A549 (cell line): ENCODE measurements around the gene PTPRD. TPM values are rescaled to one million over a fixed set of nuclear protein-coding genes. Genes with fewer than 3 reads are reported as not detected.

Experiments
- ATAC-seq, 2 experiments: fragments of 200-7000 bp in 1 of 2; fragments of >200 bp in 1 of 2; cut with Nextera tagmentation in 1 of 2; cut with Tn5 transposase in 1 of 2; 3 replicates each; pipeline versions ENCODE4 v1.8.0 to v1.9.1; 2018 to 2020; ENCODE audit warnings: mild to moderate bottlenecking in 1 of 2, moderate library complexity in 1 of 2
- CTCF ChIA-PET: fragments of 300-600 bp; sonication (Branson Sonifier 250); formaldehyde crosslinking; extraction: SDS; loops from one replicate; lab custom pipeline; 2021; ENCODE audit warnings: antibody characterized with exemption, inconsistent platforms; lab: Yijun Ruan, JAX
- POLR2A ChIA-PET: fragments of 350-600 bp; formaldehyde crosslinking; extraction: SDS; loops from one replicate; lab custom pipeline; 2021; ENCODE audit warnings: antibody characterized with exemption, inconsistent platforms; lab: Yijun Ruan, JAX
- DNase-seq, 2 experiments: peaks; one replicate each; pipeline versions ENCODE4 v3.0.0 to v3.0.0-alpha.2; 2011 to 2016; ENCODE audit warnings: low read depth in 1 of 2, low spot score in 1 of 2
- FAIRE-seq: peaks from 2 replicates; lab custom pipeline; 2011; peaks lifted over from hg19 to GRCh38; lab: Jason Lieb, UNC
- H3K27ac ChIP-seq, 2 experiments: fragments of >200 bp; sonication (Bioruptor Twin); formaldehyde crosslinking; 3 replicates each; pipeline ENCODE4 v1.5.1; 2016 to 2017
- H3K4me1 ChIP-seq: fragments of >200 bp; sonication (Bioruptor Twin); formaldehyde crosslinking; 3 replicates; pipeline ENCODE4 v1.6.1; 2016
- H3K4me2 ChIP-seq: fragments of >200 bp; sonication (Bioruptor Twin); formaldehyde crosslinking; 3 replicates; pipeline ENCODE4 v1.6.1; 2016
- H3K4me3 ChIP-seq: fragments of >200 bp; sonication (Bioruptor Twin); formaldehyde crosslinking; 3 replicates; pipeline ENCODE4 v1.5.1; 2016
- H3K9me3 ChIP-seq: fragments of >200 bp; sonication (Bioruptor Twin); formaldehyde crosslinking; 3 replicates; pipeline ENCODE4 v1.6.1; 2016
- ATOH8 ChIP-seq: fragments of 250-450 bp; sonication (Bioruptor Pico); IDR thresholded peaks from 2 replicates; pipeline ENCODE4 v1.5.0; 2020; ENCODE audit warnings: low read depth, mild to moderate bottlenecking, moderate library complexity
- BHLHE40 ChIP-seq: IDR thresholded peaks from 2 replicates; pipeline ENCODE4 v1.6.1; 2012; ENCODE audit warnings: low read depth, low read length, inconsistent platforms
- CBX2 ChIP-seq: fragments of 200-600 bp; sonication (generic); IDR thresholded peaks from 2 replicates; pipeline ENCODE4 v1.6.1; 2016; ENCODE audit warnings: low read depth, mild to moderate bottlenecking, borderline replicate concordance
- CEBPB ChIP-seq, 2 experiments: fragments of >200 bp in 1 of 2; sonication (Bioruptor Twin) in 1 of 2; formaldehyde crosslinking in 1 of 2; IDR thresholded peaks; 2 replicates each; pipeline ENCODE4 v1.6.1; 2012 to 2016
- EHF ChIP-seq: fragments of 250-450 bp; sonication (Bioruptor Pico); IDR thresholded peaks from 2 replicates; pipeline ENCODE4 v1.5.0; 2020; ENCODE audit warnings: mild to moderate bottlenecking
- FOSB ChIP-seq: fragments of 250-450 bp; sonication (Bioruptor Pico); IDR thresholded peaks from 2 replicates; pipeline ENCODE4 v1.5.0; 2020; ENCODE audit warnings: mild to moderate bottlenecking, moderate library complexity
- FOSL2 ChIP-seq, 2 experiments: fragments of 450-650 bp in 1 of 2; fragments of >200 bp in 1 of 2; sonication (Bioruptor Twin) in 1 of 2; formaldehyde crosslinking; IDR thresholded peaks; 2 replicates each; pipeline versions ENCODE4 v1.5.0 to v1.6.1; 2016 to 2020; ENCODE audit warnings: mild to moderate bottlenecking in 1 of 2, moderate library complexity in 1 of 2
- FOXS1 ChIP-seq: fragments of 250-450 bp; sonication (Bioruptor Pico); IDR thresholded peaks from 2 replicates; pipeline ENCODE4 v1.5.0; 2020; ENCODE audit warnings: mild to moderate bottlenecking, moderate library complexity
- GATA3 ChIP-seq: IDR thresholded peaks from 2 replicates; pipeline ENCODE4 v1.6.1; 2012; ENCODE audit warnings: borderline replicate concordance
- HOXB13 ChIP-seq: fragments of 250-450 bp; sonication (Bioruptor Pico); IDR thresholded peaks from 2 replicates; pipeline ENCODE4 v1.5.0; 2020; ENCODE audit warnings: low read depth, mild to moderate bottlenecking, moderate library complexity
- NPAS2 ChIP-seq: fragments of 250-450 bp; sonication (Bioruptor Pico); IDR thresholded peaks from 2 replicates; pipeline ENCODE4 v1.8.0; 2022; ENCODE audit warnings: mild to moderate bottlenecking, moderate library complexity, borderline replicate concordance
- PBX3 ChIP-seq: IDR thresholded peaks from 2 replicates; pipeline ENCODE4 v1.6.1; 2012
- RCOR1 ChIP-seq: fragments of 150-350 bp; IDR thresholded peaks from 2 replicates; pipeline ENCODE4 v1.6.1; 2014; ENCODE audit warnings: antibody characterized with exemption, low read length, low read depth
- REST ChIP-seq: fragments of 200-600 bp; sonication (generic); IDR thresholded peaks from 2 replicates; pipeline ENCODE4 v1.6.1; 2016; ENCODE audit warnings: antibody characterized with exemption, mild to moderate bottlenecking, moderate library complexity
- RFX5 ChIP-seq: fragments of 450-650 bp; IDR thresholded peaks from 2 replicates; pipeline ENCODE4 v1.7.1; 2014; ENCODE audit warnings: antibody characterized with exemption, mild to moderate bottlenecking, moderate library complexity
- SMC3 ChIP-seq: fragments of >200 bp; sonication (Bioruptor Twin); formaldehyde crosslinking; IDR thresholded peaks from 3 replicates; pipeline ENCODE4 v1.6.1; 2018; ENCODE audit warnings: inconsistent platforms
- ZNF302 ChIP-seq: fragments of 250-450 bp; sonication (Bioruptor Pico); IDR thresholded peaks from 2 replicates; pipeline ENCODE4 v1.9.0; 2021; ENCODE audit warnings: inconsistent platforms, mild to moderate bottlenecking, moderate library complexity
- WGBS: methylation state at CpG from one replicate; pipeline ENCODE4 v1.1.6; 2017; ENCODE audit errors: missing lambda C conversion rate; 5-methylcytosine and 5-hydroxymethylcytosine counted together
- polyA plus RNA-seq, 4 experiments: library from polyadenylated mRNA; depleted of rRNA in 3 of 4; stranded (reverse); fragments of >200 nt; fragmentation: RNase III in 1 of 4; extraction: RNeasy Plus Mini Kit Qiagen cat#74134 plus additional on column Dnase treatment in 1 of 4; gene quantifications; 2 replicates in 3 of 4; 3 replicates in 1 of 4; pipeline ENCODE4 v1.2.3, GENCODE V29; 2011 to 2017

Gene PTPRD
- polyA plus RNA-seq, 2 of the 4 experiments (the other 2 are of a cell fraction): 0.39 to 1.3 TPM

- FAIRE-seq: no peak
- Histone ChIP-seq H3K4me3 (no peak overlapping the region), H3K4me1 (no peaks in the 10 kb centered on the region), H3K27ac (no peak overlapping the region), H3K4me2 (no peak overlapping the region), H3K9me3 (no peaks in the 10 kb centered on the region)
- TF ChIP-seq NPAS2 (CRISPR knock-in tag): no peak
- no peak for TF ChIP-seq RFX5
- ChIA-PET POLR2A (no interaction called here), CTCF (no interaction called here)
- no peak for ATAC-seq
- DNase-seq: no peak
- 3% methylated on average over 10 of the region's 10 CpGs for WGBS
Measured at GRCh38 chr9:8651070-8651845, 1961.5 kb downstream of the PTPRD start.

GRCh38 chr9:8649807-8650206, 1963.0 kb downstream of the PTPRD start:
- WGBS: 9% methylated on average over 4 of the region's 4 CpGs
- DNase-seq: no peak
- TF ChIP-seq EHF (CRISPR knock-in tag): no peak
- TF ChIP-seq SMC3: no peak
- TF ChIP-seq CBX2: no peak
- no peak for TF ChIP-seq REST
- no peak for TF ChIP-seq GATA3
- no peak for TF ChIP-seq RCOR1
- TF ChIP-seq RFX5: no peak
- no peak for TF ChIP-seq BHLHE40
- no peak for TF ChIP-seq ATOH8 (CRISPR knock-in tag)
- TF ChIP-seq FOSB: no peak
- TF ChIP-seq PBX3: no peak
- no peak for TF ChIP-seq CEBPB (IDR thresholded peaks at IDR 0.05)
- no peak for TF ChIP-seq HOXB13
- no peak for TF ChIP-seq ZNF302 (CRISPR knock-in tag)
- Histone ChIP-seq H3K4me1 (no peaks in the 10 kb centered on the region), H3K27ac (no peak overlapping the region), H3K4me2 (no peak overlapping the region), H3K9me3 (no peaks in the 10 kb centered on the region), H3K4me3 (no peak overlapping the region)
- CTCF ChIA-PET: no interaction called here
- FAIRE-seq: no peak
- ATAC-seq: no peak
- POLR2A ChIA-PET: no interaction called here

GRCh38 chr9:8649160-8649559, 1963.6 kb downstream of the PTPRD start:
- DNase-seq (no peak), FAIRE-seq (no peak), ATAC-seq (no peak)
- Histone ChIP-seq H3K4me1 (no peaks in the 10 kb centered on the region), H3K27ac (no peak overlapping the region), H3K4me2 (no peak overlapping the region), H3K4me3 (no peak overlapping the region), H3K9me3 (no peaks in the 10 kb centered on the region)
- CTCF ChIA-PET: no interaction called here
- POLR2A ChIA-PET: no interaction called here
- TF ChIP-seq FOSL2 (IDR thresholded peaks at IDR 0.05) (no peak), FOSL2 (CRISPR knock-in tag; IDR thresholded peaks at IDR 0.05) (no peak), FOXS1 (no peak)
- WGBS: 13% methylated on average over 2 of the region's 2 CpGs
